Activated naive CD4-positive, alpha-beta T cell treated with Interleukin-2 at 50 U/mL for 16 hours (primary cell): ENCODE results near the gene RAD51.
A peak's percentile ranks its signal among the peaks of the same experiment; 100 is the strongest.

Experiments used
- DNase-seq: peaks from one replicate; pipeline ENCODE4 v3.0.0-alpha.2; 2020

The RAD51 gene

DNA sequence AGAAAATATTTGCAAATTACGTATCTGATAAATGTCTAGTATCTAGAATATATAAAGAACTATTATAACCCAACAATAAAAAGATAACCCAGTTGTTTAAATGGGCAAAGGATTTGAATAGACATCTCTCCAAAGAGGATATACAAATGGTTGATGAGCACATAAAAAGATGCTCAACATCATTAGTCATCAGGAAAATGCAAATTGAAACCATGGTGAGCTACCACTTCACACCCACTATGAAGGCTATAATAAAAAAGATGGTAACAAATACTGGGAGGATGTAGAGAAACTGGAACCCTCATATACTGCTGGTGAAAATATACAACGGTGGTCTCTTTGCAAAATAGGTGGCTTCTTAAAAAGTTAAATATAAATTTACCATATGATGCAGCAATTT is 28.0 kb downstream of the RAD51 start:
- DNase-seq = no peak

- DNase-seq = no peak
Observed at GRCh38 chr15:40723919-40724318, 28.9 kb downstream of the RAD51 start.

DNA sequence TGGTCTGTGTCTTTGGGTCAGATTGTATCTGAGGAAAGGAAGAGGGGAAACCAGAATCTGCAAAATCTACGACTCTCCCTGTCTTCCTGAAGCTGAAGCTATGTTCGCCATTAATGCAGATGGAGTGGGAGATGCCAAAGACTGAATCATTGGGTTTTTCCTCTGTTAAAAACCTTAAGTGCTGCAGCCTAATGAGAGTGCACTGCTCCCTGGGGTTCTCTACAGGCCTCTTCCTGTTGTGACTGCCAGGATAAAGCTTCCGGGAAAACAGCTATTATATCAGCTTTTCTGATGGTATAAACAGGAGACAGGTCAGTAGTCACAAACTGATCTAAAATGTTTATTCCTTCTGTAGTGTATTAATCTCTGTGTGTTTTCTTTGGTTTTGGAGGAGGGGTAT is 36.1 kb downstream of the RAD51 start:
- no peak for DNase-seq

DNA sequence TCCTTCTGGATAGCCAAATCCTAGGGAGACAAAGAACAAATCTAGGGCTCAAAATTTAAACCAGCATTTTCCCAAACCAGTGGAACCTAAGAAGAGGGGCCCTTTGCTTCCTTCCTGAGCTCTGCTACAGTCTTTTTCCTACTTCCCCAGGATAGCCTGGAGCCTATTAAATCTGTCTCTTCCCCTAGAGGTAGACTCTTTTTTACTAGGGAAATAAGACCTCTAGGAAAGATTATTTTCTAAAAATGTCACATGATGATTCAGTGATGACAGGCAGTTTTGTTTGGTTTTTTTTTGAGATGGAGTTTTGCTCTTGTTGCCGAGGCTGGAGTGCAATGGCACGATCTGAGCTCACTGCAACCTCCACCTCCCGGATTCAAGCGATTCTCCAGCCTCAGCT is 41.6 kb downstream of the RAD51 start:
- no peak for DNase-seq

DNA sequence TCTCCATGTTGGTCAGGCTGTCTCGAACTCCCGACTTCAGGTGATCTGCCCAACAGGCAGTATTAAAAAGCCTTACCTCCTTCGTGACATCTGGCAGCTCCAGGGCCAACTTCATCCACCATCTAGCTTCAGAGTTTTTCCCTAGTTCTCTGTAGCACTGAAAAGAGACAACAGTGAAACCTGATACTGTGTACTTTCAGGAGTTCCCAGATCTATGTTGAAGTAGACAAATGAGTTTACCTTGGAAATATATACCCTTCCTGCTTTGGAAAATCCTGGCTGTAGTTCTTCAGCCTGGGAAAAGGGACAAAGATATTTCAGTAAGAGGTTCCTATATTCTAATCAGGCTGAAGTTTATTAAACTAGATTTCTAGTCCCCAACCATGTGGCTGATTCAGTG is 42.1 kb downstream of the RAD51 start:
- no peak for DNase-seq

DNA sequence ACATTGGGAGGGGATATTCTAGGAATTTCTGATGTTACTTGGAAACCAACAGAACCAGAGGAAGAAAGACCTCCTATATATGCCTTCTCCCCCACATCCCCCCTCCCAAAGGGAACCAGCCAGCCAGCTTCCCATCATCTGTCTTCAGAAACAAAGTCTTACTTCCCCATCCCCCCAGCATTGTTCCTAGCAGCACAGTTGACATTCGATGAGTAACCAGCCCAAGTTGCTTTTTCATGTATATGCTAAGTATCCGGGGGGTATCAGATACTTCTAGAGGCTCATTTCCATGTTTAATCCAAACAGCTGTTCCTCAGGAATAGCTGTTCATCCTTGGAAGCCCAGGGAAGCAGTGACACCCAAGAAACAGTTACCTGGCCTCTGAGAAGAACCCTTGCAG is 44.1 kb downstream of the RAD51 start:
- no peak for DNase-seq

- no peak for DNase-seq
Observed at GRCh38 chr15:40739854-40740253, 44.9 kb downstream of the RAD51 start.

- no peak for DNase-seq
Observed at GRCh38 chr15:40743485-40743901, 48.5 kb downstream of the RAD51 start.

DNA sequence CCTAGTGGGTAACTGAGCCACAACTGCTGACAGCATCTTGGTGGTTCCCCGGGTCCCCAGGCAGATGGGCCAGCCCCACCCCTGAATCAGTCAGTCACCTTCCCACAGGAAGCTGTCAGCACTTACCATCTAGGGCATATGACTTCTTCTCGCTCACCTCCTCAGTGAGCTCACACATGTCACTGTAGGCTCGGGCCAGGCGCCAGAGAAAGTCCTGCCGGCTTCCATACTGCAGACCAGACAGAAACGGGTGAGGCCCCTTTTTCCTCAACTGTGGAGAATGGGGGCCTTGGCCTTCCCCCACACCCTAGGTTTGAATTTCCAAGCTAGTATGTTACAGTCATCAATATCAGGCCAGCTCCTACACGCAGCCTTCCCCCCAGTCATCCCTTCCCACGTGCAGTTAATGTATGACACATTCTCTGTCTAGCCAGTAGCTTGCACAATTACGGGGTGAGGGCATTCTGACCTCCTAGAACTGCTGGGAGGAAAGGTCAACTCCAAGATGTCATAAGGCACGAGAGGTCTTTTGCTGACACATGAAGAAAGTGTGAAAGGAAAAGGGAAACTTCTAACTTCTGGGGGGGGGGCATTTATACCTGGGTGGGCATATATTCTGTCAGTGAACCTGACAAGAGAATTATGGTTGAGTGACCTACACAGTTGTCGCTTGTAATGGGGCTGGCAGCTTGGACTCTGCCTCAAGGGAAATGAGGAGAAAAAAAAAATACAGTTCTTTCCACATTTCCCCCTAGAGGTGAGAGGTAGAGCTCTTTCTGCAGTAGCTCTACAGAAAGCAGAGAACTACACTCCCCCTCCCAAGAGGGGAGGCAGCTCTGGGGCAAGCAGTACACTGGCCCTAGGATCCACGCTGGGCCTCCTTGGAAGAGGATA is 49.2 kb downstream of the RAD51 start:
- DNase-seq = peak; percentile 73

DNA sequence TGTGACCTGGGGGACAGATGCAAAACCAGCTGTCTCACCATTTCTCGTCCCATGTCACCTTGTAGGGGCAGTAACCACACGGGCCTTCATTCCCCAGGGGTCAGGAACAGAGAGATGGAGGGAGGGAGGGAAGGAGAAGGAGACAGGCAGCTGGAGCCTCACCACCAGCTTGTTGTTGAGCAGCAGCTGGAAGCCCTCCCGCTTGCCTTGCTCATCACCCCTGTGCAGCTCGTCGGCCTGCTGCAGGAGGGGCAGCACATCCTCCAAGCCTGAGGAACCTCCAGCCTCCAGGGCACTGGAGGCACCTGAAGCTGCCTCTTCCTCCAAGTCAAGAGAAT is 49.8 kb downstream of the RAD51 start:
- DNase-seq = no peak

GRCh38 chr15:40746916-40747418 is 52.0 kb downstream of the RAD51 start:
- no peak for DNase-seq

GRCh38 chr15:40747685-40748631 is 53.0 kb downstream of the RAD51 start:
- DNase-seq = no peak

GRCh38 chr15:40749151-40749630 is 54.2 kb downstream of the RAD51 start:
- no peak for DNase-seq

DNA sequence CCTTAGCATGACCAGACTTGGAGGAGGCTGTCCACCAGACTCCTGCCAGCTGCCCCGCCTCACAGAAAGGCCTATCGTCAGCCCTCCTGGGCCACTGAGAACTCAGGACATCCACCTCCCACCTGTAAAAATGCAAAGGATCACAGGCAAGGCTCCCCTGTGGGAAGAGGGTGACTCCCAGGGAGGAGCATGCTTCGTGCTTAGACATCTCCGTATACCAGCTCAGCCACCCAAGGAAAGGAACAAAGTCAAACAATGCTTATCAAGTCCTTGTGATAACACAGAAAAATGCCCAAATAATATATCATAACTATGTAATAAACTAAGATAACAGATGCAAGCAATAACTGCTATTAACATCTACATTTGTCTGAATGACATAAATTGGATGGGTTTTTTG is 55.9 kb downstream of the RAD51 start:
- no peak for DNase-seq

DNA sequence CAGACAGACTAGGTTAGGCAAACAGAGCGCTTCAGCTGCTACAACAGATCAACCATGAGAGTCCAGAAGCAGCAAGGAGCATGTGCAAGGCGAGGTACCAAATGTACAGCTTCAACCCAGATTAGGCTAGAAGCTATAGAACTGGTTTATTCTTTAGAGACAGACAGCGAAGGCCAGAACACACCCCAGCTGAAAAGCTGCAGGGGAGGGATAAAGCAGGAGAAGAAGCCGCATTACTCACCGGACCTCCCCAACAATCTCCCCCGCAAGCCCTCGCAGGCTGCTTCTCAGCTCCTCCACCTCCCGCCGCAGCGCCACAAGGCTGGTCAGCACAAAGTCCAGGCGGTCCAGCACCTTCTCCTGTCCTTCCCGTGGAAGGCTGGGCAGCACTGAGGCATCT is 56.8 kb downstream of the RAD51 start:
- no peak for DNase-seq

DNA sequence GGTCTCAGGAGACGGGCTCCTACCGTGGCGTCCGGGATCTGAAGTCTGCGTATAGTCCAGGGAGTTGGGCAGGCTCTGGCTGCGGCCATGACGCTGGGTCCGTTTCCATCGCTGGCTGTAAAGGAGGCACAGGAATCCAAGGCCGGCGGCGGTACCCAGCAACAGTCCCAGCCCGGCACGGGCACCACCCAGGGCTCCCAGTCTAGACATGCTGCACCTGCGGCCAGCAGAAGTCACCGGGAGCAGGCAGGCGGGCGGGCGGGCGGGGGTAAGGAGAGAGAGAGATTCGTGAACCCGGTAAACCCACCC is 59.6 kb downstream of the RAD51 start:
- DNase-seq = peak; percentile 17

DNA sequence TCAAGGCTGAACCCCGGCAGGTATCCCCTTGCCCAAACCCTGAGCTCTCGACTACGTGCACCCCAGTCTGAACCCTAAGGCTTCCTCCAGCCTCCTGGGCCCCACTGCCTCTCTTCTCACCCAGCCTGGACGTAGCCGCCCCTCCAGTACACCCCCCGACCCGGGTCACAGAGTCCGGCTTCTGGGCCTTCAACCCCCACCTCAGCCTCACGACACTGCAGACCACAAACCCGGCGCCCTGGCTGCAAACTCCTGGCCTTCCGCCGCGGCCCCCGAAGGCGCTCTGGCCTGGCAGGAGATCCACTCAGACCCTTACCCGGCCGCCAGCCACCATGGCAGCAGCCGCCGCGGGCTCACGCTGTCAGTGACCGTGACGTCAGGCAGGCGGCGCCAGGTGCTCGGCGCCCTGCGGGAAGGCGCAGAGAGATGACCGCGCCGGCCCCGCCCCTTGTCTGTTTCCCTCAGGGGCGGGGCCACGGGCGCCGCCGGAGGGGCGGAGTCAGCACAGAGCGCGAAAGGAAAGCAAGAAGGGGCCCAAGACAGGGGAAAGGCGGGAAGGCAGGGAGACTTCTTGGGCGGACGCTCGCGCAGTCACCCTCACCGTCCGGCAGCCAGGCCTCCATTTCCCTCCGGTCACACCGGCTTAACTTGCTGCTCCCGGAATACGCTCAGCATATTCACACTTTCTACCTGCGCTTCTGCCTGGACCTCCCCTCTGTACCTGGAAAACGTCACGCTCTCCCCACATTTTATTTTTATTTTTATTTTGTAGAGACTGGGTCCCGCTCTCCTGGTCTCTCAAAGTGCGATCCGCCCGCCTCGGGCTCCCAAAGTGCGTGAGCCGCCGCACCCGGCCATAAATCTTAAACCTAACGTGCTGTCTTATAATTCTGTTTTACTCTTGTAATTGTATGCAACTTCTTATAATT is 60.2 kb downstream of the RAD51 start, which contains the start of gene RMDN3:
Gene RMDN3 (minus strand): TSS at position 372 of the 929 bp plus-strand sequence. CDS start 471 bp downstream, outside the sequence.
- DNase-seq = peak; percentile 93

DNA sequence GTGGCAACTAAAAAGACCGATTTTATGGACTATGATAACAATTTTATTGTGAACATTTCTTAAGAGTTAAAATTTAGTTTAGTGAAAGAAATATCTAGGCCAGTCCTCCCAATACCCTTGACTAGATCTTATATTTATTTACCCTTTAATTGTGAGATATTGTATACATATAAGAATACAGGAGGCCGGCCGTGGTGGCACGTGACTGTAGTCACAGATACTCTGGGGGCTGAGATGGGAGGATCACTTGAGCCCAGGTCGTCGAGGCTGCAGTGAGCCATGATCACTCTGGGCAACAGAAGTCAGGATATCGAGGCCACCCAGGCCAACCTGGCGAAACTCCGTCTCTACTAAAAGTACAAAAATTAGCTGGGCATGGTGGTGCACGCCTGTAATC is 60.8 kb downstream of the RAD51 start:
- no peak for DNase-seq

DNA sequence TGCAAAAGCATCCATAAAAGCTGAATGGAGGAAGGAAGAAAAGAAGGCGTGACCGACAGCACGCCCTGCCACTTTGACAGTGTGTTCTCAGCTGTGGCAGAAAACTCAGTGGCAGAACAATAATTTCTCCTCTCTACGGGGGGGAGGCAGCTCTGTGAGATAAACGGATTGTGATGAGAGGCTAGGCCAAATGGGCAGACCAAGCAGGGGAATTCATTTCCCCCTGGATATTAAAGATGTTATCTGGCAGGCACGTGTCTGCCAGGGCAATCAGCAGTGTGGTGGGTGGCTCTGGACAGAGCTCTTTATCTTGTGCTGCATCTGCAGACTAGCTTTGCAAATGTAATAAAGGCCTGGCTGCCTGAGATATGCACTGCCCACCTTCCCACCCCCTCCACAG is 62.0 kb downstream of the RAD51 start:
- no peak for DNase-seq

- no peak for DNase-seq
Observed at GRCh38 chr15:40759961-40760360, 65.0 kb downstream of the RAD51 start.

DNA sequence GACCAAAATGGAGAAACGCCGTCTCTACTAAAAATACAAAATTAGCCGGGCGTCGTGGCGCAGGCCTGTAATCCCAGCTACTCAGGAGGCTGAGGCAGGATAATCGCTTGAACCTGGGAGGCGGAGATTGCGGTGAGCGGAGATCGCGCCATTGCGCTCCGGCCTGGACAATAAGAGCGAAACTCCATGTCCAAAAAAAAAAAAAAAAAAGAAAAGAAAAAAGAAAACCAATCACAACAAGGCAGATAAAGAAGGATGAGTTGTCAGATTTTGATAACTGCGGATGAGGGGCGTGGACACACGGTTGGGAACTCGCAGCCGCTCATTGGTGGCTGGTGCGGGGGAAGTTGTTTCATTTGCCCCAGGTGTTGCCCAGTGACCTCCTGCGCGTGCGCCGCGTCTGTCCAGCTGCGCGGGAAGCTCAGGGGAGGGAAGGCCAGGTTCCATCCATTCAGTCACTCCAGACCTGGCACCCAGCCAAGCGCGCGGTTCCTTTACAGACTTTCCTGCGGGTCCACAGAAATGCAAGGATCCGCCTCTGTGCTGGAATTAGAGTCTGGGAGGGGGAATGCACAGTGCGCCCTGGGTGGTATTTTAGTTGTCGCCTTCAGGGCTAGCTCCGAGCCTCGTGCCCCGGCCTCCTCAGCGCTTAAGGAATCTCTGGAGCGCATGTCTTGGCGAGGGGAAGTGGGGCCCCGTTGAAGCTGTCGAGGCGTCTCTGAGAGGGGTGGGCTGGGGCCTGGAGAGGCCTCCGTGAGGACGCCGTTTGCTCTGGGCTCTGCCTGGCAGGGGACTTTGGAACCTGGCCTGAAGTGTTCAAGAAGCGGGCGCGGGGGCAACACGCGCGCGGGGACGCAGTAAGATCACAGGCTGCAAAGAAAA is 68.2 kb downstream of the RAD51 start:
- peak; percentile 23 for DNase-seq
